PC-9 (cell line): ENCODE measurements around the gene SNX15.

Source experiments
- CTCF ChIP-seq: fragments of 200-600 bp; sonication (generic); conservative IDR thresholded peaks from 2 replicates; pipeline ENCODE4 v1.6.1; 2017; ENCODE audit warnings: mixed run types, antibody characterized with exemption, mild to moderate bottlenecking, moderate library complexity
- EZH2 ChIP-seq: fragments of 200-600 bp; sonication (generic); IDR thresholded peaks from 2 replicates; pipeline ENCODE4 v1.8.0; 2017; ENCODE audit warnings: antibody characterized with exemption, low read depth

DNA sequence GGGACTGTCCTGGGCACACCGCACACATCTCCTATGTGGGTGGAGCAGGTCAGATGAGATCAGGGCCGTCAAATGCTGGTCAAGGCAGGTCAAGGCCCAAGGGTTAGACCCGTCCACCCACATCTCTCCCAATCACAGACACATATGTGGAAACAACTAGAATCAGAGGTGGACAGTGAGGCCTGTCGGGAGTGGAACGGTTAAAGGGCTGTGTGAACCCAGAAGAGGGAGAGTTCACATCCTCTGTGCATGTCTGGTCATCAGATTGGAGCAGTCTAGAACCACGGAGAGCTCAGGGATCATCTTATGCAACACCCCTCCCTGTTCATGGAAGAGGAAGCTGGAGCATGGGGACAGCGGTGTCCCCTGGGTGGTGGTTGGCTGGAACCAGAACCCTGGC, 7.4 kb upstream of the SNX15 start:
- no peak for TF ChIP-seq CTCF
- TF ChIP-seq EZH2 = no peak
